Cerebellar cortex (tissue), 1 donor: ENCODE data around the gene SULF2.

Source experiments
- DNase-seq: peaks from one replicate; pipeline ENCODE4 v3.0.0-alpha.2; 2015; ENCODE audit warnings: low spot score

SULF2 gene

DNA sequence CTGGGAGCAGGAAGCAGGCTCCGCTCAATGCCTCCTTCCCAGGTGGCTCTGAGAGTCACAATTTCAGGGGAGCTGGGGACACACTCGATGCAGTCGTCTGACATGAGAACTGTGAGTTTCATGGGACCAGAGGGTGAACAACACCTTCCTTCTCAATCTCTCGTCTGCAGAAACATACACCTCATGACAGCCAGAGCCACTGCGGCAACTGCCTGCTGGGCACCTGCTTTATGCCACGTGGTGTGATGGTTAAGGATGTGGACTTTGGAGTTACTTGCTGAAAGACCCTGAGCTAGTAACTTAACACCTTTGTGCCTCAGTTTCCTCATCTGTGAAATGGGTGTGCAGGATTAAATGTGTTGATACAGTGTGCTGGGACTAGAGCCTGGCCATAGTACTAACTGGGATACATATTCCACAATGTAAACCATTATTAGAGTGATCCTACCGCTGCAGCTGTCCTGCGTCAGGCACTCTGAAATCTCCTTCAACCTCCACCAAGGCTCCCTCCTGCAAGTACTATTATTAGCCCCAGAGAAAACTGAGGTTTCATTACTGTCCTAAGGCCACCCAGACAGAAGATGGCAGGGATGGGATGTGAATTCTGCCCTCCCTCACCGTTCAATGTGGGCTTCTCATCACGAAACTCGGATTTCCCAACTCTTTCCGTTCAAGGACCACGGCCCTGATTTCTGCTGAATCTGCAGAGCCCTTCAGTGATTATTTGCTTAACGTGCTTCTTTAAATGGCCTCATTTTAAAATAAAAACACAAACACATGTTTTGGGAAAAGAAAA is 24.4 kb downstream of the SULF2 start:
- no peak for DNase-seq

- DNase-seq: no peak
These were observed 26.5 kb downstream of the SULF2 start for GRCh38 chr20:47758517-47759450.

GRCh38 chr20:47757145-47758035 is 27.9 kb downstream of the SULF2 start:
- DNase-seq: no peak

DNA sequence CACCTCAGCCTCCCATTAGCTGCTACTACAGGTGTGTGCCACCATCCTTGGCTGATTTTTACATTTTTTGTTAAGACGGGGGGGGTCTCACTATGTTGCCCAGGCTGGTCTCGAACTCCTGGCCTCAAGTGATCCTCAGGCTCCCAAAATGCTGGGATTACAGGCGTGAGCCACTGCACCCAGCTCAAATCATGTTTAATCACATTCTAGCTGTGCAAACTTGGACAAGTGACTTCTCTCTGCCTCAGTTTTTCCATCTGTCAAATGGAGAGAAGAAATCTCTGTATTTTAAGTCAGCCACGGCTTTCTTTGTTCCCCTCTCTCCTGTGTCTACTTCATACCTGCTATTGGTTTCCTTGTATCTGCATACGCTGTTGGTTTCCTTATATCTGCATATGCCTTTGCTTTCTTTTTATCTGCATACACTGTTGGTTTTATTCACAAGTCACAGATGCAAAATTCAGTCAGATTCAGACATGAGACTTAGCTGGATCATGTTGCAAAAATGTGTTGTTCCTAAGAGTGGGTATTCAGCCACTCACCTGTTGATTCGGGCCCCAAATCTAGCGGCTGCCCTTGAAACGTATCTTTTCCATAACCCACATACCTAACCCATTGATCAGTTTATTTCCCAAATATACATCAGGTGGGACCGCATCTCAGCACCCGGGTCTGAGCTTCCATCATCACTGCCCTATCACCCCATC is 30.2 kb downstream of the SULF2 start:
- DNase-seq: no peak

DNA sequence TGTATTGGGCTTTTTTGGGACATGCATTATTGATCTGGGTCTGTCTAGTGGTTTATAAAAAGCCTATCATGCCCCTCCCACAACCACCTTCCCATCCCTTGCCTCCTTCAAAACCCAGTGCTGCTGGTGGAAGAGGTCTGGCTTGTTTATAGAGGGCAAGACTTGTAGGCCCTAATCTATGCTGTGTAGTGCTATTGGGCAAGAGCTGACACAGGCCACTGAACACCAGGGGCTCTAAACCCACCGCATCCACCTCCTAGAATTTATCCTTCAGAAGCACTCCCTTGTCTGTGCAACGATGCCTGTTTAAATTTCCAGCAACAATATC is 30.9 kb downstream of the SULF2 start:
- DNase-seq: no peak

GRCh38 chr20:47753576-47754387 is 31.5 kb downstream of the SULF2 start:
- no peak for DNase-seq

DNA sequence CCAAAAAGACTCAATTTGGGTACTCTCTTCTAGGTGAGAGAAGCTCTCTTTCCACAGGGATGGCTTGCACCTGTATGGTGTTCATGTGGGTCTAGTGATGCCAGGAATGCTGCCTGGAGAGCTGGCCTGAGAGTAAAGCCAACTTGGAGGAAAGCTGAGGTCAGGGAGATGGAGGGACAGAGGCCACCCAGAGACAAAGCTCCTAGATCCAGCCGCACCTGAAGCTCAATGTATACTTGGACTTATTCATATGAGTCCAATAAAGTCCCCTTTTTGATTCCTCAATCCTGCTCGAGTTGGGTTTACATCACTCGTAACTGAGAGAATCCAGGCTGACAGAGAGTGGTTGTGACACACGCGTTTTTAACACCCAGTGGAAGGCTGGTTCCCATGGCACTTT is 33.8 kb downstream of the SULF2 start:
- no peak for DNase-seq

- DNase-seq: no peak
These were observed 35.9 kb downstream of the SULF2 start for GRCh38 chr20:47749339-47749738.

GRCh38 chr20:47748823-47749222 is 36.5 kb downstream of the SULF2 start:
- DNase-seq: no peak

GRCh38 chr20:47748069-47748468 is 37.2 kb downstream of the SULF2 start:
- no peak for DNase-seq

GRCh38 chr20:47747669-47748031 is 37.6 kb downstream of the SULF2 start:
- no peak for DNase-seq

GRCh38 chr20:47744803-47745202 is 40.5 kb downstream of the SULF2 start:
- DNase-seq: no peak

DNA sequence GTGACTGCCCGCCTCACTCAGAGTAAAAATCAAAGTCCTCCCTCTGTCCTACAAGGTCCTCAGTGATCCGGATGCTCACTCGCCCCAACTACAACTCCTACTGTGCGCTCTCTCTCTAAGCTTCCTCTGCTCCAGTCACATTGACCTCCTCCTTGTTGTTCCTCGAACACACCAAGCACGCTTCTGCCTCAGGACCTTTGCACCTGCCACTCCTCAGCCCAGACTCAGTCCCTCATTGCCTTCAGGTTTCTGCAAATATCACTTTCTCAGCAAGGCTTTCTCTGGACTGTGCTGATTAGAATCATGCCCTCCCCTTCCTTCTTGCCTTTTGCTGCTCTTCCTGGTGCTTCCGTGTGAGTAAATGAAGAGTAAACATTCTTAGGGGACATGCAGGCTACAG is 41.6 kb downstream of the SULF2 start:
- DNase-seq: no peak

DNA sequence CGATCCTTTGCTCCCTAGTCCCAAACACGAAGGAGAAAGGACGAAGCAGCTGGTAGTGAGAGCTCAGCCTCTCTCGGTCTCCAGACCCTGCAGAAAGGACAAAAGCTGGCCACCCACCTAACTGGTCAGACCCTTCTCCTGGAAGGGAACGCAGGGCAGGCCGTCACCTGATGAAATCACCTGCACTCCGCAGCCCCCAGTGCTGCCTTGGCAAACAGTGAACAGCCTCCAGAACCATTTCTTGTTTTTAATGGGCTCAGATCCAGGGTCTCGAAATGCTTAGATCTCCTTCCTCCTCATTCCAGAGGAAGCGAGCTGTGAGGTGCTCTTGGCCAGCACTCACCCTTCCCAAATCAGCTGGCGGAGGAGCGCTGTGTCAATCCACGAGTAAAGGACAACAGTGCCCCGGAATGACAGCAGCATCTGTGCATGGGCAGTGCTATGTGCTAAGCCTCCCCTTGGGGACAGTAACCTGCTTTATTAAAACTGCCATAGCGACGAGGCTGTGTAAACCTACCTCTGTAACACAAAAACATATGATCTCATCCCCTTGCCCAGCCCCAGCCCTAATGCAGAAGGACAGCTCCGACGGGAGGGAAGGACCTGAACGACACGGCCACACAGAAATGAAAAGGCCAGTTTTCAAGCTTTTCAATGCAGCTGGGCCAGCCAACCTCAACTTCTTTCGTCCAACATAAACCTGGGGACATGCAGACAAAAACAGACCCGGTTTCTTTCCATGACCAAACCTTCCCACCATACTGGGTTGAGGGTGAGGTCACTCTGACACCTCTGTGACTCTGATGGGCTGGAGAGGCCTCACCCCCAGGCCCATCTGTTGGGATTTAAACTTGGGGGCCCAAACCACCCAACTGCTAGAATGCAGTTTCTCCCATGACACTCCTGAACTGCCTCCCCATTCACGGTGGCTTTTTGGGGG is 43.3 kb downstream of the SULF2 start:
- DNase-seq: no peak

DNA sequence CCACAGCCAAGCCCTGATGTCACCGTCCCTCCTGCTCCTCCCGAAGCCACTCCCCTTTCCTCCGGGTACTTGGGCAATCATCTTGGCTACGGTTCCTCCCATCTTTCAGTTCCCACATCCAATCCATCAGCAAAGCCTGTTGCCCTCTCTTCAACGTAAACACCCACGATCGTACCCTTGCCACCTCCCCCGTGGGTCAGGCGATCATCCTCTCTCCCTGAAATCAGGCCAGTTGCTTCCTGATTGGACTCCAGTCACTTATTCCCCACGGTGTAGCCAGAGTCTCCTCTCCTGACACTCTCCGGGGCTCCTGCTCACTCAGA is 44.5 kb downstream of the SULF2 start:
- DNase-seq: no peak

- DNase-seq: no peak
These were observed 45.0 kb downstream of the SULF2 start for GRCh38 chr20:47740121-47740861.

DNA sequence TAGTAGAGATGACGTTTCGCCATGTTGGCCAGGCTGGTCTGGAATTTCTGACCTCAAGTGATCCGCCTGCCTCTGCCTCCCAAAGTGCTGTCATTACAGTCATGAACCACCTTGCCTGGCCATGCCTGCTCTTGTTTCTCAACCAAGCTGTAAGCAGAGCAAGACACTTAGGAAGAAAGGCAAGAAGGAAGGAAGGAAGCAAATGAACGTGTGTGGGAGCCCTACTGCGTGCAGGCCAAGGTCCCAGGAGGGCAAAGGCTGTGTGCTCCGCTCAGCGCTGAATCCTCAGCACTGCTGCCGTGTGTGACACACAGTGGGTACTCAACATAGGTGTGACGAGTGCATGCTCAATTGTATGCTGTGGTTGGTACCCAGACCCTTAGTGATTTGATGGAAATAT is 47.4 kb downstream of the SULF2 start:
- DNase-seq: no peak

GRCh38 chr20:47736570-47737152 is 48.6 kb downstream of the SULF2 start:
- no peak for DNase-seq
